Measurements from ENCODE around the gene FBXO34. TPM values are rescaled to one million over a fixed set of nuclear protein-coding genes. Genes with fewer than 3 reads are reported as not detected.

The FBXO34 gene
- total and polyA plus RNA-seq, 10 of the 15 experiments (the other 5 are each of a cell fraction or from before 2014, with no cell fraction given), result 5.6 to 22.8 (median 17.6) TPM

- CTCF ChIA-PET, result interaction anchor here (1.7 to 3.2 kb wide), 2 partner anchors 17 to 101 kb away, joined by 4 to 12 read pairs; no protein-coding TSS in a partner anchor
Observed at GRCh38 chr14:55370883-55371455, 99.7 kb downstream of the FBXO34 start.

More at GRCh38 chr14:55370883-55371455, 99.7 kb downstream of the FBXO34 start:
- DNase-seq (ENCODE audit: low read depth, low spot score), result no peak
- Histone ChIP-seq H3K9me3 (replicated peaks; ENCODE audit: control insufficient read depth, insufficient read depth, low read length) (no peaks in the 10 kb centered on the region), H3K9ac (ENCODE audit: control insufficient read depth, insufficient read depth, low read length) (no peak overlapping the region), H3K4me1 (ENCODE audit: control insufficient read depth, insufficient read depth, low read length) (peaks cover 6% of the 10 kb centered on the region; the same call in 1 of the 2 replicates), H3K4me2 (ENCODE audit: control insufficient read depth, insufficient read depth) (no peak overlapping the region), H4K20me1 (ENCODE audit: control insufficient read depth, insufficient read depth) (no peaks in the 10 kb centered on the region), H2AFZ (ENCODE audit: control insufficient read depth, low read depth, low read length) (no peak overlapping the region), H3K27me3 (replicated peaks in 1 of 2; ENCODE audit: control insufficient read depth in 2 of 2, insufficient read depth in 2 of 2, low read length in 1 of 2) (no peaks in the 10 kb centered on the region), H3K4me3 (no peak overlapping the region), H3K79me2 (ENCODE audit: control insufficient read depth, insufficient read depth, low read length) (no peaks in the 10 kb centered on the region), H3K27ac (ENCODE audit: control insufficient read depth, insufficient read depth) (no peak overlapping the region), H3K36me3 (ENCODE audit: control insufficient read depth in 2 of 2, insufficient read depth in 2 of 2, low read length in 1 of 2) (peaks cover 0 to 8% of the 10 kb centered on the region in 2 experiments; a peak in 1 of 4 replicates)
- intact Hi-C loops (cut with micrococcal nuclease; ENCODE audit: unreplicated experiment) (no loop called here), in situ Hi-C loops (cut with MboI) (no loop called here)
- SMC1A ChIA-PET (ENCODE audit: uncharacterized antibody, unreplicated experiment), result no interaction called here
- ATAC-seq, result no peak
- 85% methylated on average over 11 of the region's 11 CpGs for whole genome bisulfite sequencing (ENCODE audit: insufficient coverage, insufficient replicate concordance, low lambda C conversion rate, missing lambda C conversion rate)
- POLR2A ChIA-PET, result no interaction called here
- no peak for FAIRE-seq
- TF ChIP-seq CHD4 (IDR thresholded peaks at IDR 0.05), result no peak
- no peak for TF ChIP-seq DPF2 (IDR thresholded peaks at IDR 0.05)
- TF ChIP-seq RFX5 (IDR thresholded peaks at IDR 0.05; ENCODE audit: low read depth, low read length), result no peak
- TF ChIP-seq POLR2AphosphoS2 (IDR thresholded peaks at IDR 0.05; ENCODE audit: low read depth, low read length), result no peak
- TF ChIP-seq ZBTB11 (CRISPR knock-in tag; IDR thresholded peaks at IDR 0.05), result no peak
- no peak for TF ChIP-seq RB1 (IDR thresholded peaks at IDR 0.05; ENCODE audit: borderline replicate concordance)
- TF ChIP-seq NBN (IDR thresholded peaks at IDR 0.05), result no peak
- RAD21 ChIA-PET (ENCODE audit: unreplicated experiment), result no interaction called here
- no TSS peak for BruUV-seq (replicated peaks)

Measured in GM12878 (cell line).